Hepatocyte (in vitro differentiated cells): Measurements from ENCODE around the gene GALNTL6.

ENCODE experiments used
- EZH2 ChIP-seq: fragments of 200-600 bp; sonication (generic); IDR thresholded peaks from 2 replicates; pipeline ENCODE4 v1.6.1; 2016; ENCODE audit warnings: antibody characterized with exemption, mild to moderate bottlenecking, borderline replicate concordance
- EZH2phosphoT487 ChIP-seq: fragments of 200-600 bp; sonication (generic); IDR thresholded peaks from one replicate; pipeline ENCODE4 v1.6.1; 2018; ENCODE audit warnings: antibody characterized with exemption, mild to moderate bottlenecking, low read depth, moderate library complexity; ENCODE audit not compliant: unreplicated experiment, severe bottlenecking
- TF ChIP-seq, protein P1 (sequence below): fragments of 200-600 bp; sonication (generic); IDR thresholded peaks from 2 replicates; pipeline ENCODE4 v1.5.1; 2016; ENCODE audit warnings: antibody characterized with exemption, mild to moderate bottlenecking; ENCODE audit not compliant: poor library complexity

DNA sequence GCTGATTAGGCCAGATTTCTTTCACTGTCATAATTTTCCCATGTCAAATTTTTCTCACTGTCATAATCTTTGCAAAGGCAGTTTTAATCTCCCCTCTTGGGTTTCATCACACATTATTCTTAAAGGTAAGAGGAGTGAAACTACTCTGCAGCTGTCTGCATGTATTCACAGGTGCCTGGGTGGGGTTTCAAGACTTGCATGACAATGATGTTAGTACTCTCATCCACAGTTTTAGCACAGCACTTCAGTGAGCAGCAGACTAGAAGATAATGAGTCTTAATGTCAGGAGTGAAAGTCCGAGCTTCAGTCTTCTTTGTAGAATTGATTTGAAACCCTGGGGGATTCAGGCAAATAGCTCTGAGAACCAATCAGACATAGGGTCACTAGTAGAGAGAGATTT is 1172.9 kb downstream of the GALNTL6 start:
- TF ChIP-seq, protein P1, sequence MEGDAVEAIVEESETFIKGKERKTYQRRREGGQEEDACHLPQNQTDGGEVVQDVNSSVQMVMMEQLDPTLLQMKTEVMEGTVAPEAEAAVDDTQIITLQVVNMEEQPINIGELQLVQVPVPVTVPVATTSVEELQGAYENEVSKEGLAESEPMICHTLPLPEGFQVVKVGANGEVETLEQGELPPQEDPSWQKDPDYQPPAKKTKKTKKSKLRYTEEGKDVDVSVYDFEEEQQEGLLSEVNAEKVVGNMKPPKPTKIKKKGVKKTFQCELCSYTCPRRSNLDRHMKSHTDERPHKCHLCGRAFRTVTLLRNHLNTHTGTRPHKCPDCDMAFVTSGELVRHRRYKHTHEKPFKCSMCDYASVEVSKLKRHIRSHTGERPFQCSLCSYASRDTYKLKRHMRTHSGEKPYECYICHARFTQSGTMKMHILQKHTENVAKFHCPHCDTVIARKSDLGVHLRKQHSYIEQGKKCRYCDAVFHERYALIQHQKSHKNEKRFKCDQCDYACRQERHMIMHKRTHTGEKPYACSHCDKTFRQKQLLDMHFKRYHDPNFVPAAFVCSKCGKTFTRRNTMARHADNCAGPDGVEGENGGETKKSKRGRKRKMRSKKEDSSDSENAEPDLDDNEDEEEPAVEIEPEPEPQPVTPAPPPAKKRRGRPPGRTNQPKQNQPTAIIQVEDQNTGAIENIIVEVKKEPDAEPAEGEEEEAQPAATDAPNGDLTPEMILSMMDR = no peak
- no peak for TF ChIP-seq EZH2phosphoT487
- TF ChIP-seq EZH2 = no peak
